LNCAP (cell line): ENCODE measurements around the gene CHD6.

Experiments
- TF ChIP-seq, protein P1 (sequence below): fragments of 450-650 bp; IDR thresholded peaks from 2 replicates; pipeline ENCODE4 v1.5.1; 2017; ENCODE audit warnings: mild to moderate bottlenecking

Gene CHD6

GRCh38 chr20:41426086-41426830, 191.9 kb downstream of the CHD6 start:
- TF ChIP-seq, protein P1, sequence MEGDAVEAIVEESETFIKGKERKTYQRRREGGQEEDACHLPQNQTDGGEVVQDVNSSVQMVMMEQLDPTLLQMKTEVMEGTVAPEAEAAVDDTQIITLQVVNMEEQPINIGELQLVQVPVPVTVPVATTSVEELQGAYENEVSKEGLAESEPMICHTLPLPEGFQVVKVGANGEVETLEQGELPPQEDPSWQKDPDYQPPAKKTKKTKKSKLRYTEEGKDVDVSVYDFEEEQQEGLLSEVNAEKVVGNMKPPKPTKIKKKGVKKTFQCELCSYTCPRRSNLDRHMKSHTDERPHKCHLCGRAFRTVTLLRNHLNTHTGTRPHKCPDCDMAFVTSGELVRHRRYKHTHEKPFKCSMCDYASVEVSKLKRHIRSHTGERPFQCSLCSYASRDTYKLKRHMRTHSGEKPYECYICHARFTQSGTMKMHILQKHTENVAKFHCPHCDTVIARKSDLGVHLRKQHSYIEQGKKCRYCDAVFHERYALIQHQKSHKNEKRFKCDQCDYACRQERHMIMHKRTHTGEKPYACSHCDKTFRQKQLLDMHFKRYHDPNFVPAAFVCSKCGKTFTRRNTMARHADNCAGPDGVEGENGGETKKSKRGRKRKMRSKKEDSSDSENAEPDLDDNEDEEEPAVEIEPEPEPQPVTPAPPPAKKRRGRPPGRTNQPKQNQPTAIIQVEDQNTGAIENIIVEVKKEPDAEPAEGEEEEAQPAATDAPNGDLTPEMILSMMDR = no peak

DNA sequence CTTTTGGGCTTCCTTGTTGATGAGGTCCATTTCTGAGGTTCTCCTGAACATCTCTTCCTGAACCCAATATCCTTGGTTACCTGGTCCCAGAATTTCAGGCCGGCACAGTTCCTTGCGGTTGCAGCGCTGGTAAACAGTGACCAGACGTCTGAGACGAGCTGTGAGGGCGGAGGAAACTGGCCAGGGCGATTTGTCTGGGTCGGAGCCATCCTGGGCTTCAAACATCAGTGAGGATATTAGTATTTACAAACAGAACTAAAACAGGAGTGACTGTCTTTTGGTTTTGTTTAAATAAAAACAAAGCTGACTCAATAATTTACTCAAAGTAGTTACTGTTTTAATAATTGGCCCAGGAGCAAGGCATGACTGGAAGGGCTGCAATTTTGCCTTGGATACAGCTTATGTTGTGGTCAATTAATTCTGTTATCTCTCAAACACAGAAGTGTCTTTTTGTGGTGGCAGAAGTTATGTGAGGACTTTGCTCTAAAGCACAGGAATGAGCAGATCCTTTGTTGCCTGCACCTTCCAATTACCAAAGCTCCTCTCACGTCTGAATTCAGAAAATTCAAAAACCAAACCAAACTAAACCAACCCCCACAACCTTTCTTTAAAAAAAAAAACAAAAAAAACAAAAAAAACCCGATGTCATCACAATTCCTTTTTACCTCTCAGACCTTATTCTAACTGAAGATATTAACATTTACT, 192.8 kb downstream of the CHD6 start:
- TF ChIP-seq, protein P1 = no peak

DNA sequence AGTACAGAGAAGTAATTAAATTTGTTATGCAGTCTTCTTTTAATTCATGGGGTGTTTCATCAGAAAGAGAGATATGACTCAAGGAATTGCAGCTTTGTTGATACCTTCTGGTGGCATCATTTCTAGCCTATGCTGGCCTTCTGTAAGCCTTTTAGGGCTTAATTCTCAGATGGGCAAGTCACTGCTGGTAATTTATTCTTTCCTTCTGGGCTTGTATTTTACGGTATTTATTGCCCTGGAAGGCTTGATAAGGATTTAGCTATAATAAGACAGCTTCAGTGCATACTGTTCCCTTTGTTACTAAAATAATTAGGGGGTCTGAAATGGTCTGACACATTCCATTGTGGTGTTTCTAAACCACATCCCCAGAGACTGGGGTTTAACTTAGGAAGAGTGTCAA, 193.6 kb downstream of the CHD6 start:
- TF ChIP-seq, protein P1 = no peak

- TF ChIP-seq, protein P1 = no peak
Observed at GRCh38 chr20:41424011-41424410, 194.2 kb downstream of the CHD6 start.

GRCh38 chr20:41422953-41423352, 195.2 kb downstream of the CHD6 start:
- TF ChIP-seq, protein P1 = no peak

DNA sequence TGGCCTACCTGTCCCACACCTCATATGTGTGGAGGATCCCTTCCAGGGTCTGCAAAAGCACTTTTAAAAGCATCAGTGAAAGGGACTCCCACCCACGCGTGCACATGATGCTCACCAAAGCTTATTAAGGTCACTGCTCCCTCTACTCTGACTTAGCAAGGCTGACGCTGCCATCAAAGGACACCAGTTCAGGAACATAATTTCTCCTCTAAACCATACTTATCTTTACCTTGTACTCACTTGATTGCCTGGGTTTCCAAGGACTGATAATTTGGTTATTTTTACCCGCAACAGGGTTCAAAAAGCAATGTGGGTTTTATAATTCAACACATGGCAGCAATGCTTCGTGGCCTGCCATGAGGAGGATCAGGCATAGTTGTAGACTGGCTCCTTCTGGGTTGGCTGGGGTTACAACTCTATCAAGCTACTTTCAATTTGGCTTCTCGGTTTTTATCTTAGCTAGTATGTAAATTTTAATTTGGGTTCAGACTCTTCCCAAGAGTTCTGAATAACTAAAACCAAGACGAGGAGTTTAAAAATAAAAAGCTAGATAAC, 199.4 kb downstream of the CHD6 start:
- TF ChIP-seq, protein P1 = no peak

- TF ChIP-seq, protein P1 = no peak
Observed at GRCh38 chr20:41418031-41418430, 200.1 kb downstream of the CHD6 start.
